Endodermal cell (in vitro differentiated cells): ENCODE results near the gene PI4K2A. TPM values are rescaled to one million over a fixed set of nuclear protein-coding genes. Genes with fewer than 3 reads are reported as not detected.

Source experiments
- DNase-seq: peaks from one replicate; pipeline ENCODE4 v3.0.0-alpha.2; 2017
- H3K27ac ChIP-seq: 2 replicates; pipeline ENCODE4 v1.5.1; 2013; ENCODE audit warnings: mild to moderate bottlenecking, low read depth, low read length, moderate library complexity
- H3K27me3 ChIP-seq: 2 replicates; pipeline ENCODE4 v1.6.1; 2013; ENCODE audit warnings: mild to moderate bottlenecking, low read length, moderate library complexity; ENCODE audit not compliant: insufficient read depth, control insufficient read depth, poor library complexity, severe bottlenecking
- H3K36me3 ChIP-seq: 2 replicates; pipeline ENCODE4 v1.7.0; 2013; ENCODE audit warnings: mild to moderate bottlenecking, low read length, moderate library complexity; ENCODE audit not compliant: control insufficient read depth, insufficient read depth
- H3K4me1 ChIP-seq: one replicate; pipeline ENCODE4 v1.7.0; 2013; ENCODE audit warnings: low read length; ENCODE audit not compliant: control insufficient read depth, insufficient read depth
- H3K4me3 ChIP-seq: 2 replicates; pipeline ENCODE4 v1.5.1; 2013; ENCODE audit warnings: mild to moderate bottlenecking, low read length, moderate library complexity
- H3K9ac ChIP-seq: 2 replicates; pipeline ENCODE4 v1.6.1; 2013; ENCODE audit warnings: mild to moderate bottlenecking, low read length, moderate library complexity; ENCODE audit not compliant: poor library complexity, severe bottlenecking; ENCODE audit errors: extremely low read depth
- H3K9me3 ChIP-seq: 2 replicates; pipeline ENCODE4 v1.6.1; 2013; ENCODE audit warnings: mild to moderate bottlenecking, low read length, moderate library complexity; ENCODE audit not compliant: control insufficient read depth
- H3K27ac Mint-ChIP-seq: 2 replicates; pipeline ENCODE4 v1.8.0; 2020; ENCODE audit warnings: mixed read lengths
- H3K27me3 Mint-ChIP-seq: 2 replicates; pipeline ENCODE4 v1.8.0; 2021; ENCODE audit warnings: mild to moderate bottlenecking, mixed read lengths; ENCODE audit not compliant: insufficient read depth
- H3K36me3 Mint-ChIP-seq: 2 replicates; pipeline ENCODE4 v1.8.0; 2020; ENCODE audit warnings: low read depth, mixed read lengths
- H3K4me1 Mint-ChIP-seq: 2 replicates; pipeline ENCODE4 v1.8.0; 2020; ENCODE audit warnings: mixed read lengths
- H3K4me3 Mint-ChIP-seq: 2 replicates; pipeline ENCODE4 v1.8.0; 2020; ENCODE audit warnings: mild to moderate bottlenecking, moderate library complexity, mixed read lengths
- H3K9me3 Mint-ChIP-seq: 2 replicates; pipeline ENCODE4 v1.8.0; 2020; ENCODE audit warnings: mild to moderate bottlenecking, mixed read lengths
- CTCF ChIP-seq: fragments of 200-600 bp; sonication (generic); conservative IDR thresholded peaks from 2 replicates; pipeline ENCODE4 v1.5.0; 2021; ENCODE audit warnings: antibody characterized with exemption, mild to moderate bottlenecking
- WGBS, 2 experiments: methylation state at CpG; one replicate each; pipeline versions ENCODE4 v1.1.5 to v1.1.7; 2013; ENCODE audit warnings: missing lambda C conversion rate in 2 of 2, mixed read lengths in 1 of 2; ENCODE audit not compliant: insufficient coverage in 1 of 2, insufficient read length in 1 of 2; 5-methylcytosine and 5-hydroxymethylcytosine counted together
- total RNA-seq, 2 donors: library from RNA; stranded (reverse); fragmentation: NEBNext Ultra II Directional in 1 of 2; extraction: Animal tissue kit (Norgen Biotek cat#: 25700) in 1 of 2; gene quantifications; 2 replicates in 1 of 2; 3 replicates in 1 of 2; pipeline ENCODE4 v1.2.1, GENCODE V29; 2021

PI4K2A gene
- total RNA-seq, 2 donors from 2014 or later: 14.5 to 18.1 TPM

GRCh38 chr10:97684866-97685394 lies 44.5 kb downstream of the PI4K2A start:
- Histone ChIP-seq H3K9ac (no peak overlapping the region), H3K27me3 (no peaks in the 10 kb centered on the region), H3K4me3 (no peak overlapping the region), H3K36me3 (no peaks in the 10 kb centered on the region), H3K4me1 (peaks cover 3% of the 10 kb centered on the region), H3K9me3 (no peaks in the 10 kb centered on the region), H3K27ac (no peak overlapping the region)
- peaks cover 29% of the 10 kb centered on the region for H3K4me1 Mint-ChIP-seq
- 98 to 100% methylated on average over 3 to 5 of the region's 5 CpGs for WGBS, 2 experiments
- H3K27ac Mint-ChIP-seq: no peak overlapping the region
- no peak for DNase-seq
- H3K27me3 Mint-ChIP-seq: peaks cover 13% of the 10 kb centered on the region
- no peaks in the 10 kb centered on the region for H3K9me3 Mint-ChIP-seq
- no peak for TF ChIP-seq CTCF
- no peak overlapping the region for H3K4me3 Mint-ChIP-seq
- no peaks in the 10 kb centered on the region for H3K36me3 Mint-ChIP-seq

GRCh38 chr10:97685395-97685958 lies 45.0 kb downstream of the PI4K2A start:
- no peak overlapping the region for H3K27ac Mint-ChIP-seq
- no peak overlapping the region for H3K4me3 ChIP-seq

GRCh38 chr10:97686301-97686961 lies 46.0 kb downstream of the PI4K2A start:
- DNase-seq: no peak
- H3K4me3 ChIP-seq: peak overlapping the region; percentile 91
- Mint-ChIP-seq H3K36me3 (no peaks in the 10 kb centered on the region), H3K4me3 (peak overlapping the region; percentile 74), H3K27me3 (peaks cover 13% of the 10 kb centered on the region), H3K9me3 (no peaks in the 10 kb centered on the region), H3K4me1 (peaks cover 29% of the 10 kb centered on the region), H3K27ac (peak overlapping the region; percentile 84)
- no peak overlapping the region for H3K27ac ChIP-seq
- H3K9me3 ChIP-seq: no peaks in the 10 kb centered on the region
- H3K9ac ChIP-seq: peak overlapping the region; percentile 81
- H3K36me3 ChIP-seq: no peaks in the 10 kb centered on the region
- no peaks in the 10 kb centered on the region for H3K27me3 ChIP-seq
- no peak for TF ChIP-seq CTCF
- WGBS, 2 experiments: 23 to 37% methylated on average over 6 to 14 of the region's 14 CpGs
- H3K4me1 ChIP-seq: peaks cover 3% of the 10 kb centered on the region

More at GRCh38 chr10:97685395-97685958, 45.0 kb downstream of the PI4K2A start:
- Histone ChIP-seq H3K27me3 (no peaks in the 10 kb centered on the region), H3K9ac (no peak overlapping the region), H3K27ac (no peak overlapping the region), H3K36me3 (no peaks in the 10 kb centered on the region), H3K9me3 (no peaks in the 10 kb centered on the region), H3K4me1 (peaks cover 3% of the 10 kb centered on the region)
- peaks cover 13% of the 10 kb centered on the region for H3K27me3 Mint-ChIP-seq
- peak overlapping the region; percentile 74 for H3K4me3 Mint-ChIP-seq
- H3K4me1 Mint-ChIP-seq: peaks cover 29% of the 10 kb centered on the region
- DNase-seq: peak; percentile 80
- peak; percentile 70 for TF ChIP-seq CTCF
- H3K9me3 Mint-ChIP-seq: no peaks in the 10 kb centered on the region
- WGBS, 2 experiments: 75 to 82% methylated on average over 2 of the region's 2 CpGs
- no peaks in the 10 kb centered on the region for H3K36me3 Mint-ChIP-seq
